GM18526 (cell line): ENCODE data around the gene ZNF506.

Experiments used
- POLR2A ChIP-seq: IDR thresholded peaks from 3 replicates; pipeline ENCODE4 v1.6.1; 2011; ENCODE audit not compliant: insufficient read length; ENCODE audit errors: extremely low read depth

ZNF506 gene

DNA sequence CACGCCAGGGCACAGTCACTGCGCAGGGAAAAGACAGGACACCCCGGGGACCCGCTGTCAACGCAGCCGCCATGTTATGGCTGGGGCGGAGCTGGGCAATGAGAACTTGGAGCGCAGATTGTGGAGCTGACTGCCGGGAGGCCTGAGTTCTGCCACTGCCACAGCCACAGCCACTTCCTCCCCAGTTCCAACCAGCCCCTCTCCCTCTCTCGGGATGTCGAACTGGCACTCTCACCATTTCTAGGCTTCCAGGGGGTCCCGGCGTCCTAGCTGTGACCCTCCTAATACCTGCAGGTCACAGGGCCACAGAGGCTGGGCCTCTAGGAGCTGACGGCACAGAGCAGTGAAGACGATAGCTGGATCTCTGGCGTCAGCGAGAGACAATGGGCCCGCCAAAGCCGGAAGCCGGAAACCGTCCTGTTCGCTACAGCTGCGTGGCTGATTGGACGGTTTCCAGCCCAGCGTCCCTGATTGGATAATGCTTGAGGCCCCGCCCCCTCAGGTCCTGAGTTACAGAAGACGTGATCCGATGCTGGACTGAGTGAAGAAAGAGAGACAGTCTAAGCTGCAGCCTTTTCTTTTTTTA lies at the start of gene ZNF506:
Gene ZNF506 (minus strand): TSS at position 385 of the 586 bp plus-strand sequence. CDS start 147 bp downstream, at position 238.
- TF ChIP-seq POLR2A = peak; percentile 89

DNA sequence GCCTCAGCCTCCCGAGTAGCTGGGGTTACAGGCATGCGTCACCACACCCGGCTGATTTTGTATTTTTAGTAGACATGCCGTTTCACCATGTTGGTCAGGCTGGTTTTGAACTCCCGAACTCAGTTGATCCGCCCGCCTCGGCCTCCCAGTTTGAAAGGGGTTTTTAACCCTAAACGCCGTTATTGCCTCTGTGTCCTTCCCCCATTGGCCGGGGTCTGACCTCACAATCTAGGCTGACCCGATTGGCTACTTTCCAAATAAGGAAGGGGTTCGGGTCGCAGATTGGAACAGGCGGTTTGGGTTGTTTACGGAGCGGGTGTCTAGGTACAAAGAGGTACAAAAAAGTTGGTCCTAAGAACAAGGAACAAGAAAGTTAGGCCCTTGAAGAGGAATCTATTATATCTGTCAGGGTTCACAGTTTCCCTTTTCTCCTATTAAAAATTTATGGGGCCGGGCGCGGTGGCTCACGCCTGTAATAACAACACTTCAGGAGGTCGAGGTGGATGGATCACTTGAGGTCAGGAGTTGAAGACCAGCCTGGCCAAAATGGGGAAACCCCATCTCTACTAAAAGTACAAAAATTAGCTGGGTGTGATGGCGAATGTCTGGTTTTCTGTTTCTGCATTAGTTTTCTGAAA lies 45.2 kb upstream of the ZNF506 start:
- peak; percentile 25 for TF ChIP-seq POLR2A

DNA sequence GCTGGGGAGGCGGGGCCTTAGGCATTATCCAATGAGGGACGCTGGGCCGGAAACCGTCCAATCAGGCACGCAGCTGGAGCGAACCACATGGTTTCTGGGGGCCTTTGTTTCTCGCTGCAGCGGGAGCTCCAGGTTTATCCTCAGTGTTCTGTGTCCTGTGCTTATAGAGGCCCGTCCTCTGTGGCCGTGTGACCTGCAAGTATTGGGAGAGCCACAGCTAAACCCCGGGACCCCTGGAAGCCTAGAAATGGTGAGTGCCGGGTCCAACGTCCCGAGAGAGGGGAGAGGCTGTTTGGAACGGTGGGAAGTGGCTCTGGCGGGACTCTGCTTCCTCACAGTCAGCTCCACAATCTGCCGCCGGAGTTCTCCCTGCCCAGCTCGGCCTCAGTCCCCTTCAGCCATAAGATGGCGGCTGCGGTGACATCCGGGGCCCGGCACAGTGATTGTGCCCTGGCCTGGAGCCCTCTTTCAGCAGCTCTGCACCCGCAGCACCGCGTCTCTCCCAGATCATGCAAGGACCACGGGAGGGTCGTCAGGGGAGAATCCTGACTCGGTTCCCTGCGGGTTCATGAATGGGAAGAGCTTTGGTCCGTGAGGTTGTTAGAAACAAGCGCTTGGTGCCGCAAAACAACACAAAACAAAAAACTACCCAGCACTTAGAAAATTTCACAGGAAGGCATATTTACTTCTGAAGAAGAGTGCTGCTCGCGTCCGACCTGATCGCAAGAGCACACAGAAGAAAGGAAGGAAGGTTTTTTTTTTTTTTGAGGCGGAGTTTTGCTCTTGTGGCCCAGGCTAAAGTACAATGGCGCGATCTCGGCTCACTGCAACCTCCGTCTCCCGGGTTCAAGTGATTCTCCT lies 44.4 kb upstream of the ZNF506 start, which contains the start of gene ZNF253:
Gene ZNF253 (plus strand): TSS at position 133 of the 861 bp plus-strand sequence. CDS start 115 bp downstream, at position 248.
- peak; percentile 87 for TF ChIP-seq POLR2A

DNA sequence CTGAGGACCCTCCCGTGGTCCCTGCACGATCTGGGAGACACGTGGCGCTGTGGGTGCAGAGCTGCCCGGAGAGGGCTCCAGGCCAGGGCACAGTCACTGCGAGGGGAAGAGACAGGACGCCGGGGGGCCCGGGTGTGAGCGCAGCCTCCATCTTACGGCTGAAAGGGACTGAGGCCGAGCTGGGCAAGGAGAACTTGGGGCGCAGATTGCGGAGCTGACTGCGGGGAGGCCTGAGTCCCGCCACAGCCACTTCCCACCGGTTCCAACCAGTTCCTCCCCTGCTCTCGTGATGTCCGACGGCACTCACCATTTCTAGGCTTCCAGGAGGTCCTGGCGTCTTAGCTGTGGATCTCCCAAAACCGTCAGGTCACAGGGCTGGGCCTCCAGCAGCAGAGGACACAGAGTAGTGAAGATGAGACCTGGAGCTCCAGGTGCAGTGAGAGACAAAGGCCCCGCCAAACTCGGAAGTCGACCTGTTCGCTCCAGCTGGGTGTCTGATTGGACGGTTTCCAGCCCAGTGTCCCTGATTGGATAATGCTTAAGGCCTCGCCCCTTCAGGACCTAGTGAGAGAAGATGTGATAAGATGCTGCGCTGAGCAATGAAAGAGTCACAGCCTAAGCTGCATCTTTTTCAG lies 39.3 kb upstream of the ZNF506 start:
- TF ChIP-seq POLR2A = no peak

DNA sequence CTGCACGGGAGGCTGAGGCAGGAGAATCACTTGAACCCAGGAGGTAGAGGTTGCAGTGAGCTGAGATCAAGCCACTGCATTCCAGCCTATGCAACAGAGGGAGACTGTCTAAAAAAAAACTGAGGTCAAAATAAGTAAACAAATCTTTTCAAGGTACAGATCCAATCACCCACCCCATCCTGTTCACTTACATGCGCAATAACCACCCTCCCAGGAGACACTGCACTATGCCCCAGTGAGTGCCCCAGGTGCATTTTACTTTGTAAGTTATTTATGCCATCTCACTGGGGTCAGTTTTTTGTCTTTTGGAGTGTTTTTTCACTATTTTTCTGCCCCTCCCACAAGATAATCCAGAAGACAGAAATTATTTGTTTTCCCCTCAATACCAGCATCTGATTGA lies 37.2 kb upstream of the ZNF506 start:
- TF ChIP-seq POLR2A = no peak

DNA sequence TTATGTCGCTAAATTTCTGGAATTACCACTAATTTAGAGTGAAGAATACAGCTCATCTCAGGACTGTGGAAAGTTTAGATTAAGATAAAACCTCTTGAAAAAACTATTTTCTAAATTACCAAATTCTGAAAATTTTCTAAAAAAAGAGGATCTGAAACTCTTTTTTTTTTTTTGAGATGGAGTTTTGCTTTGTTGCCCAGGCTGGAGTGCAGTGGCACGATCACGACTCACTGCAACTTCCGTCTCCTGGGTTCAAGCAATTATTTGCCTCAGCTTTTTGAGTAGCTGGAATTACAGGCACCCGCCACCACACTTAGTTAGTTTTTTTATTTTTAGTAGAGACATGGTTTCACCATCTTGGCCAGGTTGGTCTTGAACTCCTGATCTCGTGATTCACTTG lies 27.5 kb upstream of the ZNF506 start:
- no peak for TF ChIP-seq POLR2A

DNA sequence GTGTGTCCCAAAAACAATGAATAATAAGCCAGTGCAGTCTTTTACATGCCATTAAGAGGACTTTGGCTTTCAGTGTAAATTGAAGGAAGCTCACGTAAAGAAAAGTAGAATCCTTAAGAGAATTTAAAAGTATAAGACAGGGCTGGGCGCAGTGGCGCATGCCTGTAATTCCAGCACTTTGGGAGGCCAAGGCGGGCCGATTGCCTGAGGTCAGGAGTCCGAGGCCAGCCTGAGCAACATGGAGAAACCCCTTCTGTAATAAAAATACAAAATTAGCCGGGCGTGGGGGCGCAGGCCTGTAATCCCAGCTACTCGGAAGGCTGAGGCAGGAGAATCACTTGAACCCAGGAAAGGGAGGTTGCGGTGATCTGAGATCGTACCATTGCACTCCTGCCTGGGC lies 26.2 kb upstream of the ZNF506 start:
- TF ChIP-seq POLR2A = no peak

DNA sequence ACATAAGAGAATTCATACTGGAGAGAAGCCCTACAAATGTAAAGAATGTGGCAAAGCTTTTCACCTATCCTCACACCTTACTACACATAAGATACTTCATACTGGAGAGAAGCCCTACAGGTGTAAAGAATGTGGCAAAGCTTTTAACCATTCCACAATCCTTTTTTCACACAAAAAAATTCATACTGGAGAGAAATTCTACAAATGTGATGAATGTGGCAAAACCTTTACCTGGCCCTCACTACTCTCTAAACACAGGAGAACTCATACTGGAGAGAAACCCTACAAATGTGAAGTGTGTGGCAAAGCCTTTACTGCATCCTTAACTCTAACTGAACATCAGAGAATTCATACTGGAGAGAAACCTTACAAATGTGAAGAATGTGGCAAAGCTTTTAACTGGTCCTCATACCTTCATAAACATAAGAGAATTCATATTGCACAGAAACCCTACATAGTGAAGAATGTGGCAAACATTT lies 14.0 kb upstream of the ZNF506 start:
- no peak for TF ChIP-seq POLR2A

DNA sequence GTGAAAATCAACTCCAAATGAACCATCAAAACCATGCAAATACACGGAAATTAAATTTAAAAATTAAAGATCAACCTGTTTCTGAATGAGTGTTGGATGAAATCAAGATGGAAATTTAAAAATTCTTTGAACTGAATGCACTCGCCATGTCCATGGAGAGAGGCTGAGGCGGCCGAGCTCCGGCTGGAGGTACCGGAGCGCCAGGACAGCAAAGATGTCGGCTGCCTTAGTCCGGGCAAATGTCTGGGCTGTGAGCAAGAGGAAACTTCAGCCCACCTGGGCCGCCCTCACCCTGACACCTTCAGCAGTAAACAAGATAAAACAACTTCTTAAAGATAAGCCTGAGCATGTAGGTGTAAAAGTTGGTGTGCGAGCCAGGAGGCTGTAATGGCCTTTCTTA lies 5.3 kb upstream of the ZNF506 start:
- TF ChIP-seq POLR2A = no peak

DNA sequence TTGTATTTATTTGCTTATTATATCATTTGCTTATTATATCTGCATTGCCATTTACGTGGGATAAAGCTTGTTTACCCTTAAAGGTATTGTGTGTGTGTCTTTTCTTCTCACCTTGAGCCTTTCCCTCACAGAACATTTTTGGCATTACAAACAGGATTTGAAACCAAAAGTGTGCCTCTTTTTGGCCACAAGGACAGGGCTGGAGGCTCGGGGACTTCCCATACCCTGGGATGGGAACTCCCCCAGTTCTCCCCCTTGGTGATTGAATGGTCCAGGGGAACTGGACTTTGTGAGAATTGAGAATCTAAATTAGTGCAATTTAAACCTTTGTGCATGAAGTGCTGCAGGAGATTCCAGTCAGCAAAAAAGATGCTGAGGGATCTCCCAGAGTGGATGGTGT lies 2.4 kb upstream of the ZNF506 start:
- no peak for TF ChIP-seq POLR2A

DNA sequence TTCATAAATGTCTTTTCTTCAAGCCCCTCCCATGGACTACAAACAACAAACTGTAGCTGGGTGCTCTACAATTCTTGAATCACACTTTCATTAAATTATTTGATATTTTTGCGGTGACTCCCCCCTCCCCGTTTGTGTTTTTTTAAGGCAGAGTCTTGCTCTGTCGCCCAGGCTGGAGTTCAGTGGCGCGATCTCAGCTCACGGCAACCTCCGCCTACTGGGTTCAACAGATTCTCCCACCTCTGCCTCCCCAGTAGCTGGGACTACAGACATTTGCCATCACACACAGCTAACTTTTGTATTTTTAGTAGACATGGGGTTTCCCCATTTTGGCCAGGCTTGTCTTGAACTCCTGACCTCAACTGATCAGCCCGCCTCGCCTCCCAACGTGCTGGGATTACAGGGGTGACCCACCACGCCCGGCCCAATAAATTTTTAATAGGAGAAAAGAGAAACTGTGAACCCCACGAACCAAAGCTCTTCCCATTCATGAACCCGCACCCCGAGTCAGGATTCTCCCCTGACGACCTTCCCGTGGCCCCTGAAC lies 703 bp downstream of the ZNF506 start:
- TF ChIP-seq POLR2A = no peak

DNA sequence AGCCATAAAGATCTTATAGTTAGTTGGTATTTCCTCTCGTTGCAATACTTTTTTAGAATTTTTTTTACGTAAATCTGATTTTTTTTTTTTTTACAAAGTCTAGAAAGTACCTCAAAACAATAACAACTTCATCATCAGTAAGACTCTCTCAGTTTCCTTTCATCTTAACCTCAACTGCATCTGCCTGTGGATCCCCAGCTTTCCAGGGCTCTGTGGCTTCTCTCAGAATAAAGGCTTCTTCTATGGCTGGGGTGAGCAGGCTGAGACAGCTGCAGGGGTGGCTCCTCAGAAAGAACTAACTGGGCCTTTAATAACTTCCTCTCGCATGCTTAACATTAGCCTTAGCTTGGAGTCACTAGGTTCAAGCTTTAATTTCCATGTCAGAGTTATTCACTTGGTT lies 4.2 kb downstream of the ZNF506 start:
- no peak for TF ChIP-seq POLR2A

DNA sequence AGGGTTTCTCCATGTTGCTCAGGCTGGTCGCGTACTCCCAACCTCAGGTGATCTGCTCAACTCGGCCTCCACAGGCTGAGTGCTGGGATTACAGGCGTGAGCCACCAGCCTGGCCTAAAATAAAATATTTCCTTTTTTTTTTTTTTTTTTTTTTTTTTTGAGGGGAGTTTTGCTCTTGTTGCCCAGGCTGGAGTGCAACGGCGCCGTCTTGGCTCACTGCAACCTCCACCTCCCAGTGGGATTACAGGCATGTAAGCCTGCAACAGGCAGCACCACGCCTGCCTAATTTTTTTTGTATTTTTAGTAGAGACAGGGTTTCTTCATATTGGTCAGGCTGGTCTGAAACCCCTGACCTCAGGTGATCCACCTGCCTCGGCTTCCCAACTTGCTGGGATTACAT lies 4.9 kb downstream of the ZNF506 start:
- TF ChIP-seq POLR2A = no peak

DNA sequence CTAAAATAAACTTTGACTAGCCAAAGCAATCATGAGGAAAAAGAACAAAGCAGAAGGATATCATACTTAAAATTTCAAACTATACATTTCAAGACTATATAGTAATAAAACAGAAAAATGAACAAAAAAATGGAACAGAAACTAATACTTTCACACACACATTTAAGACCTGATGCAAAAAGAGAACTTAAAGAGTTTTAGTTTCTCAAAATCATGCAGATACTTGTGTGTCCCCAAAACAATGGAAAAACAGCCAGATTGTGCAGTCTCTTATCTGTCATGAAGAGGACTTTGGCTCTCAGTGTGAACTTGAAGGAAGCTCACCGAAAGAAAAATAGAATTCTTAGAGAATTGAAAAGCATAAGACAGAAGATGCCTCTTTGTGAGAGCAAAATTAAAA lies 16.1 kb downstream of the ZNF506 start:
- no peak for TF ChIP-seq POLR2A

DNA sequence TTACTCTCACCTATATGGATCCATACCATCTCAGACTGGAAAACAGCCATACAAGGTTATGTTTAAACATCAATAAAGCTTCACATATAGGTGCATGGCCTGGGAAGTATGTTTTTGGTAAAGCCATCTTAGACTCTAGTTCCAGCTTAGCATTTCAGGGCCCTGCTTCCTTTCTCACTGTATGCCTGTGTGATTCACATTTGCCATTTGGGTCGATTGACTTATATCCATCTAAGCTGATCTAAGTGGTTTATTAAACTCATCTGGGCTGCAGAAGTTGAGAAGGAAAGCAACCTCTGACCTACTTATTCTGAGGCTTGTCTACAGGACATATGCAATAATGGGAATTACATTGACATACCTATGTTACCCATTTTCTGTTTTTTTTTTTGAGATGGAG lies 33.5 kb downstream of the ZNF506 start:
- TF ChIP-seq POLR2A = no peak
